GM12878 (cell line): ENCODE measurements around the gene GPR107. TPM values are rescaled to one million over a fixed set of nuclear protein-coding genes. Genes with fewer than 3 reads are reported as not detected.

Source experiments
- ATAC-seq: fragments of 200-7000 bp; cut with Tn5 transposase; 3 replicates; pipeline ENCODE4 v1.9.1; 2020; ENCODE audit warnings: mild to moderate bottlenecking, moderate library complexity
- BruUV-seq: library from RNA; stranded (reverse); fragments of 400-500 nt; replicated peaks from 2 replicates; lab custom pipeline; 2021; lab: Mats Ljungman, UMichigan
- CTCF ChIA-PET: fragments of 300-600 bp; sonication (Branson Sonifier 250); formaldehyde crosslinking; extraction: SDS; loops from one replicate; lab custom pipeline; 2021; ENCODE audit warnings: inconsistent platforms; lab: Yijun Ruan, JAX
- POLR2A ChIA-PET: fragments of 350-600 bp; formaldehyde crosslinking; extraction: SDS; loops from one replicate; lab custom pipeline; 2021; ENCODE audit warnings: inconsistent platforms; lab: Charles Lee
- RAD21 ChIA-PET: fragments of 300-600 bp; sonication (Branson Sonifier 250); formaldehyde crosslinking; loops from one replicate; lab custom pipeline; 2023; ENCODE audit warnings: antibody characterized with exemption; ENCODE audit not compliant: unreplicated experiment; lab: Charles Lee
- SMC1A ChIA-PET: fragments of 300-600 bp; sonication (Branson Sonifier 250); formaldehyde crosslinking; loops from one replicate; lab custom pipeline; 2023; ENCODE audit not compliant: unreplicated experiment, uncharacterized antibody; lab: Charles Lee
- DNase-seq: peaks from one replicate; pipeline ENCODE4 v3.0.0-alpha.2; 2011; ENCODE audit warnings: low read depth, low spot score
- FAIRE-seq: peaks from 3 replicates; lab custom pipeline; 2011; peaks lifted over from hg19 to GRCh38; lab: Jason Lieb, UNC
- H2AFZ ChIP-seq: 2 replicates; pipeline ENCODE4 v1.6.0; 2011; ENCODE audit warnings: low read depth, low read length, control low read depth; ENCODE audit not compliant: control insufficient read depth
- H3K27ac ChIP-seq: 2 replicates; pipeline ENCODE4 v1.5.1; 2011; ENCODE audit warnings: control low read depth; ENCODE audit not compliant: control insufficient read depth, insufficient read depth
- H3K27me3 ChIP-seq, 2 experiments: replicated peaks in 1 of 2; 2 replicates each; pipeline versions ENCODE4 v1.6.0 to v1.6.1; 2011; ENCODE audit warnings: low read length in 1 of 2; ENCODE audit not compliant: control insufficient read depth in 2 of 2, insufficient read depth in 2 of 2
- H3K36me3 ChIP-seq, 2 experiments: 2 replicates each; pipeline ENCODE4 v1.5.1; 2011; ENCODE audit warnings: low read length in 1 of 2; ENCODE audit not compliant: control insufficient read depth in 2 of 2, insufficient read depth in 2 of 2
- H3K4me1 ChIP-seq: 2 replicates; pipeline ENCODE4 v1.6.1; 2011; ENCODE audit warnings: mild to moderate bottlenecking, low read length, moderate library complexity, mixed read lengths; ENCODE audit not compliant: control insufficient read depth, insufficient read depth
- H3K4me2 ChIP-seq: 2 replicates; pipeline ENCODE4 v1.6.0; 2011; ENCODE audit warnings: control low read depth; ENCODE audit not compliant: control insufficient read depth, insufficient read depth
- H3K4me3 ChIP-seq: fragments of 200-600 bp; sonication (generic); 2 replicates; pipeline ENCODE4 v1.5.1; 2016
- H3K79me2 ChIP-seq: 2 replicates; pipeline ENCODE4 v1.6.0; 2011; ENCODE audit warnings: low read length; ENCODE audit not compliant: control insufficient read depth, insufficient read depth
- H3K9ac ChIP-seq: 2 replicates; pipeline ENCODE4 v1.8.0; 2011; ENCODE audit warnings: low read length, control low read depth, mixed read lengths; ENCODE audit not compliant: control insufficient read depth, insufficient read depth
- H3K9me3 ChIP-seq: replicated peaks from 3 replicates; pipeline ENCODE4 v1.5.1; 2011; ENCODE audit warnings: mild to moderate bottlenecking, low read length; ENCODE audit not compliant: control insufficient read depth, insufficient read depth
- H4K20me1 ChIP-seq: 2 replicates; pipeline ENCODE4 v1.6.0; 2011; ENCODE audit not compliant: control insufficient read depth, insufficient read depth
- ATF7 ChIP-seq: fragments of 450-650 bp; IDR thresholded peaks from 2 replicates; pipeline ENCODE4 v1.6.1; 2016; ENCODE audit warnings: low read depth, mild to moderate bottlenecking
- BCL3 ChIP-seq: IDR thresholded peaks from 2 replicates; pipeline ENCODE4 v1.6.1; 2011; ENCODE audit warnings: borderline replicate concordance, low read depth, mild to moderate bottlenecking, moderate library complexity, low read length; ENCODE audit not compliant: insufficient read depth, poor library complexity, severe bottlenecking
- CEBPB ChIP-seq, 2 experiments: fragments of 150-350 bp in 1 of 2; IDR thresholded peaks; 2 replicates each; pipeline ENCODE4 v1.6.1; 2012 to 2014; ENCODE audit warnings: low read depth in 2 of 2, low read length in 2 of 2, borderline replicate concordance in 1 of 2, inconsistent platforms in 1 of 2
- E4F1 ChIP-seq: fragments of 450-650 bp; IDR thresholded peaks from 2 replicates; pipeline ENCODE4 v1.6.1; 2018; ENCODE audit warnings: borderline replicate concordance, mild to moderate bottlenecking; ENCODE audit not compliant: partially characterized antibody
- ETV6 ChIP-seq, 2 experiments: fragments of 450-650 bp in 1 of 2; IDR thresholded peaks in 1 of 2; conservative IDR thresholded peaks in 1 of 2; 2 replicates each; pipeline ENCODE4 v1.6.1; 2014; ENCODE audit warnings: antibody characterized with exemption in 1 of 2, borderline replicate concordance in 1 of 2, low read depth in 1 of 2, mild to moderate bottlenecking in 1 of 2, moderate library complexity in 1 of 2
- FOXK2 ChIP-seq: fragments of 450-650 bp; IDR thresholded peaks from 2 replicates; pipeline ENCODE4 v1.6.1; 2017; ENCODE audit warnings: mild to moderate bottlenecking, moderate library complexity
- IKZF2 ChIP-seq, 2 experiments: fragments of 450-650 bp; IDR thresholded peaks; 2 replicates each; pipeline ENCODE4 v1.6.1; 2017; ENCODE audit warnings: mild to moderate bottlenecking in 2 of 2, moderate library complexity in 2 of 2
- IRF4 ChIP-seq: IDR thresholded peaks from 2 replicates; pipeline ENCODE4 v1.6.1; 2011; ENCODE audit warnings: low read depth, low read length
- MTA3 ChIP-seq: IDR thresholded peaks from 2 replicates; pipeline ENCODE4 v1.6.1; 2012; ENCODE audit warnings: low read length, inconsistent platforms, borderline replicate concordance
- POLR2AphosphoS5 ChIP-seq: IDR thresholded peaks from 2 replicates; pipeline ENCODE4 v1.6.1; 2011; ENCODE audit warnings: mild to moderate bottlenecking, low read length, inconsistent platforms
- POU2F2 ChIP-seq: IDR thresholded peaks from 3 replicates; pipeline ENCODE4 v1.6.1; 2011; ENCODE audit warnings: low read depth, mild to moderate bottlenecking, low read length, borderline replicate concordance
- SKIL ChIP-seq: fragments of 450-650 bp; IDR thresholded peaks from 2 replicates; pipeline ENCODE4 v1.6.1; 2017; ENCODE audit warnings: mild to moderate bottlenecking, low read depth, inconsistent platforms; ENCODE audit not compliant: poor library complexity, severe bottlenecking
- SPI1 ChIP-seq: IDR thresholded peaks from 2 replicates; pipeline ENCODE4 v1.6.1; 2011; ENCODE audit warnings: low read depth, mild to moderate bottlenecking, low read length, moderate library complexity, borderline replicate concordance; ENCODE audit not compliant: insufficient read depth
- USF2 ChIP-seq: IDR thresholded peaks from 2 replicates; pipeline ENCODE4 v1.6.1; 2011; ENCODE audit warnings: low read depth, low read length, improper control_type of control experiment, borderline replicate concordance
- WGBS: methylation state at CpG from one replicate; pipeline ENCODE4 v1.1.6; 2016; ENCODE audit warnings: low lambda C conversion rate; ENCODE audit not compliant: insufficient replicate concordance, insufficient coverage; ENCODE audit errors: missing lambda C conversion rate; 5-methylcytosine and 5-hydroxymethylcytosine counted together
- in situ Hi-C: fragments of 300-500 bp; cut with MboI; formaldehyde crosslinking; loops from 9 replicates; pipeline ENCODE4 v1.14.3; 2018; ENCODE audit warnings: mixed read lengths
- intact Hi-C: fragments of 100-400 bp; cut with micrococcal nuclease; formaldehyde crosslinking; loops from one replicate; pipeline ENCODE4 v1.14.2; 2022; ENCODE audit not compliant: unreplicated experiment
- polyA plus RNA-seq, 11 experiments: library from polyadenylated mRNA; depleted of rRNA in 4 of 11; unstranded in 6 of 11; stranded (reverse) in 5 of 11; fragments of >200 nt; fragmentation: Nextera tagmentation in 4 of 11; fragmentation: Illumina TruSeq in 1 of 11; extraction: Ambion mirVana in 4 of 11; extraction: Trizol in 1 of 11; gene quantifications; 1 replicate in 1 of 11; 2 replicates in 10 of 11; pipeline versions ENCODE4 v1.2.1 to v1.2.3, GENCODE V29; 2011 to 2016; ENCODE audit warnings: inconsistent platforms in 2 of 11, missing spikeins in 2 of 11, low read depth in 1 of 11
- total RNA-seq, 4 experiments: library from RNA; depleted of rRNA in 3 of 4; stranded (reverse); fragments of >200 nt in 3 of 4; fragmentation: Illumina TruSeq in 1 of 4; extraction: Trizol in 1 of 4; gene quantifications; 2 replicates each; pipeline versions ENCODE4 v1.2.1 to v1.2.3, GENCODE V29; 2013 to 2021

GPR107 gene
- total and polyA plus RNA-seq, 10 of the 15 experiments (the other 5 are each of a cell fraction or from before 2014, with no cell fraction given), result 2.7 to 21.4 (median 10.6) TPM

GRCh38 chr9:130026583-130027340, 26.9 kb upstream of the GPR107 start:
- BruUV-seq, result no TSS peak
- Histone ChIP-seq H3K9me3 (no peaks in the 10 kb centered on the region), H4K20me1 (peaks cover 5% of the 10 kb centered on the region), H3K4me1 (peaks cover 88% of the 10 kb centered on the region), H3K4me2 (peak overlapping the region; percentile 77), H3K4me3 (peak overlapping the region; percentile 71), H3K36me3 (peaks cover 4 to 26% of the 10 kb centered on the region in 2 experiments; a peak in 2 of 4 replicates), H3K27me3 (no peaks in the 10 kb centered on the region), H3K9ac (peak overlapping the region; percentile 66), H3K79me2 (peaks cover 98% of the 10 kb centered on the region), H2AFZ (no peak overlapping the region), H3K27ac (peak overlapping the region; percentile 83)
- DNase-seq, result no peak
- ChIA-PET RAD21 (interaction anchor here (0.7 to 17.1 kb wide), 9 partner anchors 6 to 94 kb away, joined by 3 to 418 read pairs (median 49); partner anchors contain the start of gene FNBP1), POLR2A (interaction anchor here (0.5 to 14.0 kb wide), 9 partner anchors 9 to 140 kb away, joined by 3 to 220 read pairs (median 7); partner anchors contain the start of gene FNBP1), CTCF (interaction anchor here (1.5 to 5.1 kb wide), 2 partner anchors 9 to 12 kb away, joined by 6 to 20 read pairs; no protein-coding TSS in a partner anchor), SMC1A (interaction anchor here (0.9 to 28.7 kb wide), 10 partner anchors 8 to 140 kb away, joined by 4 to 763 read pairs (median 7); no protein-coding TSS in a partner anchor)
- WGBS, result 0% methylated on average over 2 of the region's 2 CpGs
- intact Hi-C loops, result no loop called here
- ATAC-seq, result no peak
- in situ Hi-C loops, result loop anchor here (25.0 kb wide), 1 partner anchor 1686 kb away; no protein-coding TSS in a partner anchor
- FAIRE-seq, result no peak
- TF ChIP-seq MTA3 (0 out of 2 replicates have a peak, but pooled peaks have one; percentile 45), ETV6 (conservative IDR thresholded peaks at IDR 0.05 in 1 of 2, IDR thresholded peaks at IDR 0.05 in 1 of 2; ENCODE audit: borderline replicate concordance in 1 of 2, low read depth in 1 of 2) (peak in 1 of 2 experiments; percentile 82; a peak in 2 of 4 replicates), CEBPB (IDR thresholded peaks at IDR 0.05; ENCODE audit: borderline replicate concordance in 1 of 2, low read depth in 2 of 2, low read length in 2 of 2) (no peak), BCL3 (no peak), SPI1 (peak; percentile 53; the same call in 1 of the 2 replicates), FOXK2 (no peak), POLR2AphosphoS5 (peak; percentile 16; the same call in 1 of the 2 replicates), ATF7 (peak; percentile 47), IKZF2 (IDR thresholded peaks at IDR 0.05) (no peak), USF2 (no peak; the same call in 1 of the 2 replicates), IRF4 (no peak), SKIL (peak; percentile 37), E4F1 (no peak), POU2F2 (no peak)
